GM19240 (cell line): ENCODE data around the gene CDKN2AIPNL.
"Not testable (repeated sequence)": the region's sequence is repeated elsewhere in the genome, so short reads cannot be mapped to it uniquely, and the experiment has no call there.

Source experiments
- DNase-seq: peaks from one replicate; pipeline ENCODE4 v3.0.0; 2011; ENCODE audit warnings: low spot score; ENCODE audit not compliant: insufficient read length

CDKN2AIPNL gene

DNA sequence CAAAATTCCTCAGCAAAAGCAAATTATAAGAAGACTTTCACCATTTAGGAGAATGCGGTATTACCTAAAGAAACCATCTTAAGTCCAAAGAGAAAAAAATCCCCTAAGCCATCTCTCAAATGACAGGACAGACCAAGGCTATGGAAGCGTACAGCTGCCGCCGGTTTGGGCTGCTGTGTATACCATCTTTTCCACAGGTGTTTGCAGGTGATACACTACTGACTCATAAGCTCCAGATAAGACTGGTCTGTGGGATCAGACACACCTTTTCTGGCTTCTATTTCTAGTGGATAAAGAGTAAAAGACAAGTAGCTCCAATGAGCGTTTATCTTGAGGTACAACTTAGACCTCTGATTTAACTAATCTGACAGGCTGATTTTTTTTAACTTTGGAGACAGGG is 7.7 kb downstream of the CDKN2AIPNL start:
- DNase-seq: no peak

DNA sequence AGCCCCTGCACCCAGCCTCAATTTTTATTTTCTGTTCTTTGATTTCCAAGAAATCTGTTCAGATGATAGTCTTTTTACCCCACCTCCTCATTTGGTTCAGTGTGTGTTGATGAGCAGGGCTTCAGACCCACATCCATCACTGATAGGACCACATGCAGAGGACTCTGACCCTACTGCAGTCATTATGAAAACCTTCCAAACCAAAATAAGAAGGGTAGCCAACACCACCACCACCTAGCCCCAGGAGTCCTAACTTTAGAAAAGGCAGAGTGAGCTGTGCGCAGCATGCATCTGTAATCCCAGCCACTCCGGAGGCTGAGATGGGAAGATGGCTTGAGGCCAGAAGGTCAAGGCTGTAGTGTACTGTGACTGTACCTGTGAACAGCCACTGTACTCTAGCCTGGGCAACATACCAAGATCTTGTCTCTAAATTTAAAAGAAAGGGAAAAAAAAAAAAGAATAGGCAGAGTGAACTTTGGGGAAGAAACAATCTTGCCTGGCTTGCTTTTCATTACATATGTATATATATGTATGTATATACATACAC is 13.0 kb downstream of the CDKN2AIPNL start:
- no peak for DNase-seq

GRCh38 chr5:134397196-134397595 is 14.5 kb downstream of the CDKN2AIPNL start:
- no peak for DNase-seq

GRCh38 chr5:134396274-134396673 is 15.4 kb downstream of the CDKN2AIPNL start:
- no peak for DNase-seq

- no peak for DNase-seq
Observed at GRCh38 chr5:134394932-134395331, 16.7 kb downstream of the CDKN2AIPNL start.

GRCh38 chr5:134392301-134392700 is 19.4 kb downstream of the CDKN2AIPNL start:
- no peak for DNase-seq

- no peak for DNase-seq
Observed at GRCh38 chr5:134387443-134387842, 24.2 kb downstream of the CDKN2AIPNL start.

DNA sequence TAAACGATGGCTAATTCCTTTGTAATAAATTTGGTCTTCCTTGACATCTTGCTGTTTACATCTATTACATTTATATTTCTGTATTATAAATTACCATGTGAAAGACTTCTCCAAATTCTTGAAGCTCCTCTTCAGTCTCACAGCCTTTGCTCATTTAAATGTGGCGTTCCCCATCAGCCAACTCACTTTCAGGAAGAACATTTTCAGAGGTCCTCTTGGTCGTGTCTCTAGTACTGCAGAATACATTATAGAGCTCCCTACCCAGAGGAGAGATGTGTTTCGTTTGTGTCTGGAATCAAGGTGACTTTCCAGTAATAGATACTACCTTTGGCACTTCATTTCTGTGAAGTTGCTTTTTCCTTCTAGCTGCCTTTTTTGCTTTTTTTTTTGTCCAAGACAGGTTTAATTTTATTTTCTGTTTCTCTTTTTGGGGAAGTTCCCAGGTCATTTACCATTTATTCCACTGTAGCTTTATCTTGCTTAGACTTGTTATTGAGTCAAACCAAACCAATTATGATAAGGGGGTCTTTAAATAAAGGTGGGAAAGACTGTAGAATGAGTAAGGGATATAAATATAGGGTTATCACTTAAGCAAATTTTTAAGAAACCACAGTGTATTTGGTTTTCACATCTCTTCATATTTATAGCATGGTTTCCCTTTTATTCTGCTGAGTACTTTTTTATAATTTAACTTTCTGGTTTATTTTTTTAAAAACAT is 27.5 kb downstream of the CDKN2AIPNL start:
- no peak for DNase-seq

GRCh38 chr5:134382204-134382603 is 29.5 kb downstream of the CDKN2AIPNL start:
- not testable (repeated sequence) for DNase-seq

- DNase-seq: no peak
Observed at GRCh38 chr5:134380346-134380745, 31.3 kb downstream of the CDKN2AIPNL start.

DNA sequence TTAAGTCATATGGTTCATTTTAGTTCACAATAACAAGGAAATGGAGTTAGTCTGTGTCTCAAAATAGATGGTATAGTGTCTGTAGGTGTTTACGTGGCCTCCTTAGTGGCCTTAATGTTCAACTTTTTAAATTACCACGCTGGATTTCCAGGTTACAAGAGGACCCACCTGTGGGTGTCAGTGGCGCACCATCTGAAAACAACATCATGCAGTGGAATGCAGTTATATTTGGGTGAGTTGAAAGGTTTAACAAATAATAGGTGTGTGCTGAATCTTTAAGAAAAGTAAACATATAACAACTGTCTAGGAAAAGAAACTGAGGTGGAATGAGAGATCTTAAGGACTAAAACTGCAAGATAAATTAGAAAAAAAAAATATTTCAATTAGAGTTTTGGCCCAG is 37.4 kb downstream of the CDKN2AIPNL start:
- DNase-seq: no peak

DNA sequence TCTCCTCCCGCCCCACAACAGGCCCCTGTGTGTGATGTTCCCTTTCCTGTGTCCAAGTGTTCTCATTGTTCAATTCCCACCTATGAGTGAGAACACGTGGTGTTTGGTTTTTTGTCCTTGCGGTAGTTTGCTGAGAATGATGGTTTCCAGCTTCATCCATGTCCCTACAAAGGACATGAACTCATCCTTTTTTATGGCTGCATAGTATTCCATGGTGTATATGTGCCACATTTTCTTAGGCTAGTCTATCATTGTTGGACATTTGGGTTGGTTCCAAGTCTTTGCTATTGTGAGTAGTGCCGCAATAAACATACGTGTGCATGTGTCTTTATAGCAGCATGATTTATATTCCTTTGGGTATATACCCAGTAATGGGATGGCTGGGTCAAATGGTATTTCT is 38.0 kb downstream of the CDKN2AIPNL start:
- not testable (repeated sequence) for DNase-seq

GRCh38 chr5:134371834-134372340 is 39.8 kb downstream of the CDKN2AIPNL start:
- no peak for DNase-seq

DNA sequence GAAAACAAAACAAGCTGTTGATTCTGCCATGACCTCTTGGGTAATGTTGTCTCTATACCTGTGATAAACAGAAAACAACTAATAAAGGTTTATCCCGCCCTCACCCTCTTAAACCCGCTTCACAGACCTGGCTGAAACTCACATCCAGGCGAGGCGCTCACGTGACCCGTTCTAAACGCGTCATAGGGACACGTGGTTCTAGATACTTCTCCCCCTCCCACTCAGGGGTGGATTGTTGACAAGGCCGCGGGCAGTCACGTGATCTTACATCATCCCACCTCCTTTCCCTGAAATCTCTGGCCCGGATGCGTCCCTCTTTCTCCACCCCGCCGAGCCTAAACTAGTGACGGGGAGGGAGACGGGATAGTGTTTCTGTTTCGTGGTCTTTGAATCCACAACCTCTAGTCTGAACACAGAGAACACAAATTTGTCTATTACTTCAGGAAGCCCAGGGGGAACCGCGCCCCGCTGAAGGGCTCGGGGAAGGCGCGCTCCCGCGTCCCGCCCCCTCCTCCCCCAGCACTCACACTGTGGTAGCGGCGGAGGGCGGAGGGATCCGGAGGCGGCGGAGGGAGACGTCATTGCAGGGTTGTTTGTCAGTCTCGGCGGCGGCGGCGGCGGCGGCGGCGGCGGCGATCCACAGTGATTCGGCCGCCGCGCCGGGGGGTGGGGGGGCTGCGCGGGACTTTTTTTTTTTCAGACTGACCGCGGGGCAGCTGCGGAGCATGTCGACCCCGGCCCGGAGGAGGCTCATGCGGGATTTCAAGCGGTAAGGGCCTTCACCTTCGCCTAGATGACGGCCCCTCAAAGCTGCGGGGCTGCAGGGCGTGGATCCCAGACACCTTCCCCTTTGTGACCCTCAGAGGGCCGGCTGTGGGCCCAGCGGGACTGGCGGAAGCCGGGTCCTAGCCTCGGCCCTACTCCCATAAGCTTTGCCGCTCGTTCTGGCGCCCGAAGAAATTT is 40.5 kb downstream of the CDKN2AIPNL start, which contains the start of gene UBE2B:
Gene UBE2B (plus strand): TSS at position 699 of the 963 bp plus-strand sequence. CDS start 27 bp downstream, at position 726.
- DNase-seq: peak; percentile 83

- no peak for DNase-seq
Observed at GRCh38 chr5:134370311-134370870, 41.3 kb downstream of the CDKN2AIPNL start.

GRCh38 chr5:134365604-134366003 is 46.1 kb downstream of the CDKN2AIPNL start:
- DNase-seq: no peak

DNA sequence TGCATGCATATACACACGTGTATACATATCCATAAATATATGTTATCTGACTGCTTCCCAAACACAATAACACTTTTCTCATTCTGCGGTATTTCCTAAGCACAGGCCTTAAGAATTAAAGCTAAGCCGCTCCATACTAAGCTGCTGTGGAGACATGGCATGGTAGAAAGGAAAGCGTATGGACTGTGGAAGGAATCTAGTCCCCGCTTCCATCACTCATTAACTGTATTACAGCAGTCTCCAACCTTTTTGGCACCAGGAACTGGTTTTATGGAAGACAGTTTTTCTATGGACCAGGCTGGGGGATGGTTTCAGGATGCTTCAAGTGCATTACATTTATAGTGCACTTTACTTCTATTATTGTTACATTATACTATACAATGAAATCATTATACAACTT is 56.0 kb downstream of the CDKN2AIPNL start:
- DNase-seq: no peak
